ENCODE measurements around the gene LRP2BP.

GRCh38 chr4:185335579-185335978, 60.1 kb downstream of the LRP2BP start:
- no peak for TF ChIP-seq CTCF (conservative IDR thresholded peaks at IDR 0.05)
- TF ChIP-seq ZFX (IDR thresholded peaks at IDR 0.05), result no peak

Measured in C4-2B (cell line).